H9 (cell line): ENCODE results near the gene COMMD4. TPM values are rescaled to one million over a fixed set of nuclear protein-coding genes. Genes with fewer than 3 reads are reported as not detected.

Source experiments
- microRNA-seq: library from miRNA; unstranded; fragments of <30 nt; microRNA quantifications from one replicate; pipeline ENCODE4, GENCODE V29; 2020; ENCODE audit warnings: borderline microRNAs expressed
- total RNA-seq: library from RNA; stranded (reverse); gene quantifications from 2 replicates; pipeline ENCODE4 v1.2.1, GENCODE V29; 2021

Gene COMMD4
- total RNA-seq, 1 experiment from 2014 or later = 146 TPM

Small RNAs within 50 kb of the gene (microRNA-seq; reads per million reads assigned to microRNA genes)
- gene MIR631 = not detected

Other genes with a start within 250 kb of the COMMD4 start
- 45.6 and 48.7 TPM in 2 replicates for gene C15orf39, start 134.2 kb upstream of the COMMD4 start, total RNA-seq
- gene GOLGA6C, start 77.7 kb upstream of the COMMD4 start, total RNA-seq = not detected in 2 replicates
- gene GOLGA6D, start 53.2 kb upstream of the COMMD4 start, total RNA-seq = 0.35 and 0.37 TPM in 2 replicates
- 16.1 and 16.5 TPM in 2 replicates for gene NEIL1, start 11.0 kb downstream of the COMMD4 start, total RNA-seq
- 106 and 112 TPM in 2 replicates for gene MAN2C1, start 32.5 kb downstream of the COMMD4 start, total RNA-seq
- 99.1 and 102 TPM in 2 replicates for gene SIN3A, start 115.6 kb downstream of the COMMD4 start, total RNA-seq
- 40.9 and 42.2 TPM in 2 replicates for gene PTPN9, start 243.3 kb downstream of the COMMD4 start, total RNA-seq